Suppressor macrophage treated with lipopolysaccharide for 4 hours (primary cell): ENCODE data around the gene RAB3A.

Experiments
- DNase-seq: peaks from one replicate; pipeline ENCODE4 v3.0.0-alpha.2; 2020

RAB3A gene

GRCh38 chr19:18147396-18147795 is 56.4 kb downstream of the RAB3A start:
- no peak for DNase-seq
